Neural cell (in vitro differentiated cells): Measurements from ENCODE around the gene ATXN1L. TPM values are rescaled to one million over a fixed set of nuclear protein-coding genes. Genes with fewer than 3 reads are reported as not detected.

ENCODE experiments used
- H2AFZ ChIP-seq: fragments of 200-600, 300-800 bp; sonication (generic), shearing (Covaris generic); 2 replicates; pipeline ENCODE4 v1.6.0; 2014; ENCODE audit warnings: low read depth, mild to moderate bottlenecking, antibody characterized with exemption, low read length, moderate library complexity
- H3F3A ChIP-seq: fragments of 200-600 bp; shearing (Covaris generic); 2 replicates; pipeline ENCODE4 v1.6.1; 2016; ENCODE audit warnings: mild to moderate bottlenecking, moderate library complexity, mixed read lengths, antibody characterized with exemption, low read length; ENCODE audit not compliant: insufficient read depth, poor library complexity, severe bottlenecking
- H3K27ac ChIP-seq: fragments of 200-600, 300-800 bp; sonication (generic), shearing (Covaris generic); 2 replicates; pipeline ENCODE4 v1.5.1; 2014; ENCODE audit warnings: mild to moderate bottlenecking, low read length, moderate library complexity
- H3K27me3 ChIP-seq: fragments of 300-800, 200-600 bp; sonication (generic), shearing (Covaris generic); 2 replicates; pipeline ENCODE4 v1.6.0; 2014; ENCODE audit warnings: mild to moderate bottlenecking, low read depth, low read length, moderate library complexity; ENCODE audit not compliant: insufficient read depth
- H3K36me3 ChIP-seq: fragments of 300-800, 200-600 bp; sonication (generic), shearing (Covaris generic); 2 replicates; pipeline ENCODE4 v1.5.1; 2014; ENCODE audit warnings: mild to moderate bottlenecking, antibody characterized with exemption, low read length, moderate library complexity; ENCODE audit not compliant: insufficient read depth
- H3K4me2 ChIP-seq: fragments of 300-800, 200-600 bp; sonication (generic), shearing (Covaris generic); 2 replicates; pipeline ENCODE4 v1.6.0; 2014; ENCODE audit warnings: mild to moderate bottlenecking, low read length
- H3K4me3 ChIP-seq: fragments of 300-800, 200-600 bp; sonication (generic), shearing (Covaris generic); 2 replicates; pipeline ENCODE4 v1.5.1; 2014; ENCODE audit warnings: mild to moderate bottlenecking, low read length, moderate library complexity
- H3K79me2 ChIP-seq: fragments of 200-600 bp; shearing (Covaris generic); replicated peaks from 2 replicates; pipeline ENCODE4 v1.6.0; 2014; ENCODE audit warnings: mild to moderate bottlenecking, low read length, moderate library complexity; ENCODE audit not compliant: insufficient read depth
- H3K9ac ChIP-seq: fragments of 300-800, 200-600 bp; sonication (generic), shearing (Covaris generic); 2 replicates; pipeline ENCODE4 v1.6.1; 2016; ENCODE audit warnings: mild to moderate bottlenecking, low read length, mixed read lengths
- H3K9me2 ChIP-seq: fragments of 200-600 bp; shearing (Covaris generic); 2 replicates; pipeline ENCODE4 v1.6.1; 2016; ENCODE audit warnings: mild to moderate bottlenecking, low read length, mixed read lengths; ENCODE audit not compliant: insufficient read depth
- H3K9me3 ChIP-seq: fragments of 200-600, 300-800 bp; sonication (generic), shearing (Covaris generic); 2 replicates; pipeline ENCODE4 v1.6.1; 2016; ENCODE audit warnings: mild to moderate bottlenecking, mixed run types, low read length, moderate library complexity, mixed read lengths
- H4K20me1 ChIP-seq: fragments of 200-600 bp; shearing (Covaris generic); 2 replicates; pipeline ENCODE4 v1.6.1; 2016; ENCODE audit warnings: mild to moderate bottlenecking, mixed run types; ENCODE audit not compliant: insufficient read depth
- CTCF ChIP-seq: fragments of 450-650 bp; IDR thresholded peaks from 2 replicates; pipeline ENCODE4 v1.5.1; 2014; ENCODE audit warnings: antibody characterized with exemption, mild to moderate bottlenecking, moderate library complexity; ENCODE audit not compliant: poor library complexity, severe bottlenecking
- EP300 ChIP-seq: fragments of 450-650 bp; conservative IDR thresholded peaks from 2 replicates; pipeline ENCODE4 v1.6.1; 2014; ENCODE audit warnings: antibody characterized with exemption, mild to moderate bottlenecking, moderate library complexity; ENCODE audit not compliant: poor library complexity, severe bottlenecking
- EZH2 ChIP-seq: fragments of 200-600, 300-800 bp; shearing (Covaris generic), sonication (generic); IDR thresholded peaks from 2 replicates; pipeline ENCODE4 v1.6.1; 2014; ENCODE audit warnings: antibody characterized with exemption, low read length, borderline replicate concordance, mild to moderate bottlenecking; ENCODE audit not compliant: insufficient read depth, poor library complexity, severe bottlenecking
- MXI1 ChIP-seq: fragments of 450-650 bp; conservative IDR thresholded peaks from 2 replicates; pipeline ENCODE4 v1.6.1; 2014; ENCODE audit warnings: antibody characterized with exemption, mild to moderate bottlenecking; ENCODE audit not compliant: poor library complexity, severe bottlenecking
- POLR2AphosphoS5 ChIP-seq: IDR thresholded peaks from 2 replicates; pipeline ENCODE4 v1.6.1; 2012
- RAD21 ChIP-seq: fragments of 450-650 bp; conservative IDR thresholded peaks from 2 replicates; pipeline ENCODE4 v1.6.1; 2014; ENCODE audit warnings: antibody characterized with exemption, mild to moderate bottlenecking, moderate library complexity
- REST ChIP-seq: IDR thresholded peaks from 2 replicates; pipeline ENCODE4 v1.6.1; 2012; ENCODE audit warnings: borderline replicate concordance
- SMC3 ChIP-seq: fragments of 450-650 bp; conservative IDR thresholded peaks from 2 replicates; pipeline ENCODE4 v1.6.1; 2014; ENCODE audit warnings: antibody characterized with exemption, mild to moderate bottlenecking, moderate library complexity; ENCODE audit not compliant: poor library complexity
- TAF1 ChIP-seq: IDR thresholded peaks from 2 replicates; pipeline ENCODE4 v1.6.1; 2012; ENCODE audit warnings: low read depth
- polyA plus RNA-seq: library from polyadenylated mRNA; depleted of rRNA; stranded (reverse); fragments of >200 nt; gene quantifications from 2 replicates; pipeline ENCODE4 v1.2.3, GENCODE V29; 2014

Gene ATXN1L
- polyA plus RNA-seq, 1 donor from 2014 or later = 9.5 TPM

- Histone ChIP-seq H3K9ac (no peak overlapping the region), H3K79me2 (peaks cover 43% of the 10 kb centered on the region), H3K27me3 (no peaks in the 10 kb centered on the region), H3K27ac (no peak overlapping the region), H3K4me2 (peak overlapping the region; percentile 72), H3K36me3 (peaks cover 11% of the 10 kb centered on the region), H4K20me1 (peaks cover 5% of the 10 kb centered on the region), H2AFZ (no peak overlapping the region), H3K4me3 (peak overlapping the region; percentile 53), H3F3A (peaks cover 4% of the 10 kb centered on the region), H3K9me3 (no peaks in the 10 kb centered on the region), H3K9me2 (no peaks in the 10 kb centered on the region)
- TF ChIP-seq EP300 = no peak
- no peak for TF ChIP-seq MXI1
- TF ChIP-seq RAD21 = no peak
- no peak for TF ChIP-seq EZH2
- TF ChIP-seq TAF1 = no peak
- TF ChIP-seq SMC3 = no peak
- no peak for TF ChIP-seq POLR2AphosphoS5
- no peak for TF ChIP-seq REST
- TF ChIP-seq CTCF = no peak
Measured at GRCh38 chr16:71880176-71880575, 34.4 kb downstream of the ATXN1L start.

- peak overlapping the region; percentile 99 for H3K27ac ChIP-seq
- H3K9me3 ChIP-seq = no peaks in the 10 kb centered on the region
- H3F3A ChIP-seq = peaks cover 4% of the 10 kb centered on the region
- peaks cover 47% of the 10 kb centered on the region for H3K79me2 ChIP-seq
- H3K36me3 ChIP-seq = peaks cover 11% of the 10 kb centered on the region
- H3K27me3 ChIP-seq = no peaks in the 10 kb centered on the region
- H2AFZ ChIP-seq = peak overlapping the region; percentile 51
- no peaks in the 10 kb centered on the region for H3K9me2 ChIP-seq
- TF ChIP-seq EZH2 = no peak
- no peak for TF ChIP-seq TAF1
- peak; percentile 52 for TF ChIP-seq SMC3
- peak; percentile 32 for TF ChIP-seq RAD21
- TF ChIP-seq CTCF = peak; percentile 82
- H3K4me3 ChIP-seq = peak overlapping the region; percentile 81
- peak overlapping the region; percentile 99 for H3K9ac ChIP-seq
- peaks cover 5% of the 10 kb centered on the region for H4K20me1 ChIP-seq
- H3K4me2 ChIP-seq = peak overlapping the region; percentile 100
Measured at GRCh38 chr16:71882505-71883167, 36.9 kb downstream of the ATXN1L start.
